Epithelial cell of esophagus (primary cell): ENCODE measurements around the gene RARG.

Experiments used
- DNase-seq: peaks from one replicate; pipeline ENCODE4 v3.0.0; 2010; ENCODE audit warnings: low read depth
- H3K4me3 ChIP-seq: 2 replicates; pipeline ENCODE4 v1.5.1; 2011; ENCODE audit warnings: mild to moderate bottlenecking, low read length, control low read depth
- TF ChIP-seq, protein P1 (sequence below): IDR thresholded peaks from 2 replicates; pipeline ENCODE4 v1.5.1; 2011; ENCODE audit warnings: low read depth, mild to moderate bottlenecking, low read length, control low read depth, inconsistent platforms; ENCODE audit not compliant: insufficient read depth; ENCODE audit errors: missing control alignments

Gene RARG

DNA sequence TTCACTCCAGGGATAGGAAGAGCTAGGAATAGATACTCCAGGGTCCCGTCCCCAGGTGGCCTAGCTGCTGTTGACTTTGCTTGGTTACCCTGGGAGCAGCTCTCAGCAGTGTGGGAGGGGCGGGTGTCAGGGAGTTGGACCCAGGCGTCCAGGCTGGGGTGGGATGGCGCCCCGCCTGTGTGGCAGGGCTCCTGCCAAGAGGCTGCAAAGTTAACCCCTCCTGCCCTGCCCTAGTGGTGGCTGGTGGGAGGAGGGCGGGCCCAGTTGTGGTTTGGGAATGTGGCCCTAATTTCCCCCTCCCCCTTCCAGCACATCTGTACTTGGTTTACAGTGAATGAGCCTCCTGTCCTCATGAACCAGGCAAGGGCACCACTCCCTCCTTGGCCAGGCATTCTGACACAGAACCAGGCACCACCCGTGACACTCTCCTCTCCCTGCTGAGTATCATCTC is 1.7 kb upstream of the RARG start:
- no peak overlapping the region for H3K4me3 ChIP-seq
- TF ChIP-seq, protein P1, sequence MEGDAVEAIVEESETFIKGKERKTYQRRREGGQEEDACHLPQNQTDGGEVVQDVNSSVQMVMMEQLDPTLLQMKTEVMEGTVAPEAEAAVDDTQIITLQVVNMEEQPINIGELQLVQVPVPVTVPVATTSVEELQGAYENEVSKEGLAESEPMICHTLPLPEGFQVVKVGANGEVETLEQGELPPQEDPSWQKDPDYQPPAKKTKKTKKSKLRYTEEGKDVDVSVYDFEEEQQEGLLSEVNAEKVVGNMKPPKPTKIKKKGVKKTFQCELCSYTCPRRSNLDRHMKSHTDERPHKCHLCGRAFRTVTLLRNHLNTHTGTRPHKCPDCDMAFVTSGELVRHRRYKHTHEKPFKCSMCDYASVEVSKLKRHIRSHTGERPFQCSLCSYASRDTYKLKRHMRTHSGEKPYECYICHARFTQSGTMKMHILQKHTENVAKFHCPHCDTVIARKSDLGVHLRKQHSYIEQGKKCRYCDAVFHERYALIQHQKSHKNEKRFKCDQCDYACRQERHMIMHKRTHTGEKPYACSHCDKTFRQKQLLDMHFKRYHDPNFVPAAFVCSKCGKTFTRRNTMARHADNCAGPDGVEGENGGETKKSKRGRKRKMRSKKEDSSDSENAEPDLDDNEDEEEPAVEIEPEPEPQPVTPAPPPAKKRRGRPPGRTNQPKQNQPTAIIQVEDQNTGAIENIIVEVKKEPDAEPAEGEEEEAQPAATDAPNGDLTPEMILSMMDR: no peak
- no peak for DNase-seq

- DNase-seq: peak; percentile 87
- TF ChIP-seq, protein P1: no peak
- H3K4me3 ChIP-seq: peak overlapping the region; percentile 47
Measured at GRCh38 chr12:53232646-53233461, 845 bp upstream of the RARG start.

DNA sequence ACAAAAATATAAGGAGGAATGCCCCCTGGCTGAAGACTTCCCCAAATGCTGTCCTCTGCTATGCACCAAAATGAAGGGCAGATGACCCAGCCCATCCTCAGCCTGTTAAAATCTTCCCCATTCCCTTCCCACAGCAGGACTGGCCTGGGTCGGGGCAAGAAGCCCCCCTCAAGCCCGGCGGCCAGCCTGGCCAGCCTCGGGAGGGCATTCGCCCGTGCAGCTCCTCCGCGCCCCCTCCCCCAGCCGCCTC is 413 bp downstream of the RARG start:
- peak overlapping the region; percentile 95 for H3K4me3 ChIP-seq
- DNase-seq: no peak
- TF ChIP-seq, protein P1: no peak

DNA sequence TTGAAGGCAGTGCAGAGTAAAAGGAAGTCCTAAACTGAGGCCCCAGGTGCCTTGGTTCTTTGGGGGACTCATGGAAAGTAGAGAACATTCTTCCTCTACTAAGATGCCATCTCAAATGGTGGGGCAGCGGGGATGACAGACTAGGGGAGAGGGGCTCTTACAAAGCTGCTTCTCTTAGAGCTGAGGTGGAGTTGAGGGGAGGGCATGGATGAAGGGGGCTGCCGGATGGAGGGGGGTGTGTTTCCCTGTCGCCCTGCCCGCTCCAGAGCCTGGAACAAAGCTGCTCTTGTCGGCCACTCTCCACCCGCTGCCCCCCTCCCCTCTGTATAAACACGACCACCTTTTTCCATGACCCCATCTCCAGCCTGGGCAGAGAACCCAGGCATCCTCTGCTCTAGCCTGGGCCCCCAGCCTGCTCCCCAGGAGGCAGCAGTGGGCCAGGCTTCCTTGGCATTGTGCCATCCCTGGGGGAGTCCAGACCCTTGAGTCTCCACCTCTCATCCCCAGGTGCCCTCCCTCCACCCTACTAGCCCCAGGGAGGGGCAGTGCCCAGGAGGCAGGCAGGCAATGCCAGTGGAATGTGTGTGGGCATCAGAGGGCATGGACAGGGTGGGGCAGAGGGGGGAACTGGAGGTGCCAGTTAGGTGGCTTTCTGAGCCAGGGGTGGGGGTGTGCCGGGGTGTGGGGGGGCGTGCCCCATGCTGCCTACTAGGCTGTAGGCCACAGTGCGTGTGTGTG is 1.7 kb downstream of the RARG start:
- TF ChIP-seq, protein P1: no peak
- peak overlapping the region; percentile 95 for H3K4me3 ChIP-seq
- peak; percentile 88 for DNase-seq

GRCh38 chr12:53229454-53229853 is 2.6 kb downstream of the RARG start:
- TF ChIP-seq, protein P1: no peak
- no peak for DNase-seq
- H3K4me3 ChIP-seq: peak overlapping the region; percentile 95

- TF ChIP-seq, protein P1: no peak
- DNase-seq: no peak
Measured at GRCh38 chr12:53227836-53228235, 4.2 kb downstream of the RARG start.

More at GRCh38 chr12:53227836-53228235, 4.2 kb downstream of the RARG start:
- H3K4me3 ChIP-seq: no peak overlapping the region
